ENCODE results near the gene PKP2.

PKP2 gene

GRCh38 chr12:32785557-32785956 lies 111.0 kb downstream of the PKP2 start:
- H3K4me3 Mint-ChIP-seq, result no peak overlapping the region
- H3K27ac Mint-ChIP-seq, result no peak overlapping the region
- DNase-seq (no peak), ATAC-seq (no peak)
- no peaks in the 10 kb centered on the region for H3K36me3 Mint-ChIP-seq (ENCODE audit: low read depth)
- no peaks in the 10 kb centered on the region for H3K27me3 Mint-ChIP-seq
- no peaks in the 10 kb centered on the region for H3K9me3 Mint-ChIP-seq
- H3K4me1 Mint-ChIP-seq, result no peaks in the 10 kb centered on the region

- H3K27me3 Mint-ChIP-seq, result peaks cover 2% of the 10 kb centered on the region
- H3K4me1 Mint-ChIP-seq, result no peaks in the 10 kb centered on the region
- H3K27ac Mint-ChIP-seq, result no peak overlapping the region
These were observed 113.5 kb downstream of the PKP2 start for GRCh38 chr12:32783029-32783428.

GRCh38 chr12:32780071-32780470 lies 116.5 kb downstream of the PKP2 start:
- ATAC-seq (no peak), DNase-seq (no peak)
- Mint-ChIP-seq H3K9me3 (no peaks in the 10 kb centered on the region), H3K27ac (no peak overlapping the region), H3K4me1 (no peaks in the 10 kb centered on the region), H3K4me3 (no peak overlapping the region), H3K27me3 (peaks cover 5% of the 10 kb centered on the region), H3K36me3 (ENCODE audit: low read depth) (no peaks in the 10 kb centered on the region)

More at GRCh38 chr12:32783029-32783428, 113.5 kb downstream of the PKP2 start:
- no peak for DNase-seq
- Mint-ChIP-seq H3K36me3 (ENCODE audit: low read depth) (no peaks in the 10 kb centered on the region), H3K4me3 (no peak overlapping the region), H3K9me3 (no peaks in the 10 kb centered on the region)
- ATAC-seq, result no peak

GRCh38 chr12:32777691-32778175 lies 118.8 kb downstream of the PKP2 start:
- H3K4me3 Mint-ChIP-seq, result no peak overlapping the region
- DNase-seq (no peak), ATAC-seq (no peak)
- H3K4me1 Mint-ChIP-seq, result no peaks in the 10 kb centered on the region
- H3K36me3 Mint-ChIP-seq (ENCODE audit: low read depth), result no peaks in the 10 kb centered on the region
- H3K27ac Mint-ChIP-seq, result no peak overlapping the region
- peaks cover 7% of the 10 kb centered on the region for H3K27me3 Mint-ChIP-seq
- no peaks in the 10 kb centered on the region for H3K9me3 Mint-ChIP-seq

DNA sequence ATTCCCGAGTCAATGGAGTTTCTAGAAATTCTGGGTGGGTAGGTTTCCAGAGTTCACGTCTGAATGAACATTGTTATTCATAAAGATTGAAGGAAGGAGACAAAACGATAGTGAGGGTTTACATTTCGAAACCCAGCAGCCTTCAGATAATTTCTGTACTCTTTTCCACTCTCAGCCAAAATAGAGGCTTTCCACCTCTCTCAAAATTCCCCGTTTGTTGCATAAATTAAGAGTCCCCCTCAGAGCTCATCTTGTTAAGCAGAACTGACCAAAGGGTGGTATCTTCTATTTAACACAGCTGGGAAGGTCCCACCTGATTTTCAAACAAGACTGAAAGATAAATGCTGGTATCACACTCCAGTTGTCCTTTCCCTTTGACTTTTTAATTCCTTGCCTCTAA lies 119.4 kb downstream of the PKP2 start:
- Mint-ChIP-seq H3K27ac (no peak overlapping the region), H3K27me3 (peaks cover 7% of the 10 kb centered on the region), H3K4me1 (no peaks in the 10 kb centered on the region), H3K4me3 (no peak overlapping the region), H3K9me3 (no peaks in the 10 kb centered on the region), H3K36me3 (ENCODE audit: low read depth) (no peaks in the 10 kb centered on the region)
- ATAC-seq, result no peak
- DNase-seq, result no peak

DNA sequence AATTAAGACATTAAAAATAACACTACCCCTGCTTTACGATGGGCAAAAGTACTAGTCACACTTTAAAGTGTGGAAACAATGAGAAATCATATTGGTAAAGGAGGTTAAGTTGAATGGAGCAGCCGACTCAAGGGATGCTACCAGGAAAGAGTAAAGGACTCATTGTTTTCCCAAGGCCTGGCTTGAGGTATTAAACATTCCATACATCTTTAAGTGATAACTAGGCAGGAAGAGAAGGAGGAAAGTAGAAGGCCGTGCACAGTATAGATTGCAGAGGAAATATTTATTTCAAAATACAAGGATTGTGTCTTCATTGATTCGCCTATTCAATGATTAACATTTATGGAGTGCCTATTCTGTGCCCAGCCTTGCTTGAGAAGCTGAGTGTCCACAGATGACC lies 120.3 kb downstream of the PKP2 start:
- no peak for ATAC-seq
- no peak overlapping the region for H3K27ac Mint-ChIP-seq
- H3K4me3 Mint-ChIP-seq, result no peak overlapping the region
- H3K9me3 Mint-ChIP-seq, result no peaks in the 10 kb centered on the region
- no peak for DNase-seq
- no peaks in the 10 kb centered on the region for H3K4me1 Mint-ChIP-seq
- peaks cover 10% of the 10 kb centered on the region for H3K27me3 Mint-ChIP-seq
- no peaks in the 10 kb centered on the region for H3K36me3 Mint-ChIP-seq (ENCODE audit: low read depth)

DNA sequence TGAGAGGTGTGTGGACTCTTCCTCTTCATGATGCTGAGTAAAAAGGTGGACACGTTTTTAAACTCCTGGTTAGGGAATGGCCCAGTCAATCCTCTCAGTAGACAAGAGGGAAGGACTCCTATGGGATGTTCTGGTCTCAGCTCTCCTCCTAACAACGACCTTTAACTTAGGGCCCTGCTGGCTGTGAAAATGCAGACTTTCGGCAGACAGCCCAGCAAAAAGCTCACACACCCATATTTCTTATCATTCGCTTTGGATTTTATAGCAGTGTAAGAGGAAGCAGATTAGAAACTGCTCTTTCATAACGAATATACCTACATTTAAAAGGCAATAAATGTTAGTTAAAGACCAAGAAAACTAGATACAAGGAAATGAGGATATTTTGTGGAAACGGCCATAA lies 122.9 kb downstream of the PKP2 start:
- no peak overlapping the region for H3K27ac Mint-ChIP-seq
- ATAC-seq, result no peak
- H3K9me3 Mint-ChIP-seq, result no peaks in the 10 kb centered on the region
- H3K4me1 Mint-ChIP-seq, result no peaks in the 10 kb centered on the region
- no peak overlapping the region for H3K4me3 Mint-ChIP-seq
- peaks cover 13% of the 10 kb centered on the region for H3K27me3 Mint-ChIP-seq
- H3K36me3 Mint-ChIP-seq (ENCODE audit: low read depth), result no peaks in the 10 kb centered on the region
- DNase-seq, result no peak

- Mint-ChIP-seq H3K27ac (no peak overlapping the region), H3K27me3 (peaks cover 13% of the 10 kb centered on the region), H3K4me3 (no peak overlapping the region), H3K36me3 (ENCODE audit: low read depth) (no peaks in the 10 kb centered on the region), H3K9me3 (no peaks in the 10 kb centered on the region), H3K4me1 (no peaks in the 10 kb centered on the region)
- DNase-seq, result no peak
- ATAC-seq, result no peak
These were observed 126.4 kb downstream of the PKP2 start for GRCh38 chr12:32770141-32770540.

DNA sequence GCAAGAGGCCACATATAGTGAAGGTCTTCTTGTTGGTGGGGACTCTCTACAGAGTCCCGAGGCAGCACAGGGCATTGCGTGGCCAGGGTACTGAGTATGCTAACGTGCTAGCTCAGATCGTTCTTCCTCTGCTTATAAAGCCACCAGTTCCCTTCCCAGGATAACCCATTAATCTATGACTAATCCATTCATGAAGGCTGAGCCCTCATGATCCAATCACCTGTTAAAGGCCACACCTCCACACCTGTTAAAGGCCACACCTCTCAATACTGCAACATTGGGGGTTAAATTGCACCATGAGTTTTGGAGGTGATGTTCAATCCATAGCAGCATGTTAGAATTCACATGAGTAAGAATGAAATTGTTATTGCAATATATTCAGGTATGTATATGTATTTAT lies 128.1 kb downstream of the PKP2 start:
- no peak for ATAC-seq
- H3K4me1 Mint-ChIP-seq, result no peaks in the 10 kb centered on the region

DNA sequence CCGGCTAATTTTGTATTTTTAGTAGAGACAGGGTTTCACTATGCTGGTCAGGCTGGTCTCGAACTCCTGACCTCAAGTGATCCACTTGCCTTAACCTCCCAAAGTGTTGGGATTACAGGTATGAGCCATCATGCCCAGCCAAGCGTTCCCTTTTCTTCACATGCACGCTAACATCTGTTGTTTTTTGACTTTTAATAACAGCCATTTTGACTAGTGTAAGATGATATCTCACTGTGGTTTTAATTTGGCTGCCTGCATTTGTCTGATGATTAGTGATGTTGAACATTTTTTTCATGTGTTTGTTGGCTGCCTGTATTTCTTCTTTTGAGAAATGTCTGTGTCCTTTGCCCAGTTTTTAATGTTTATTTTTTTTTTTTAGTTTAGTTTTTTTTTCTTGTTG lies 130.7 kb downstream of the PKP2 start:
- Mint-ChIP-seq H3K9me3 (no peaks in the 10 kb centered on the region), H3K27me3 (peaks cover 9% of the 10 kb centered on the region), H3K4me1 (no peaks in the 10 kb centered on the region), H3K4me3 (no peak overlapping the region), H3K36me3 (ENCODE audit: low read depth) (no peaks in the 10 kb centered on the region), H3K27ac (no peak overlapping the region)
- DNase-seq (no peak), ATAC-seq (no peak)

More for the DNA sequence above, 128.1 kb downstream of the PKP2 start:
- Mint-ChIP-seq H3K36me3 (ENCODE audit: low read depth) (no peaks in the 10 kb centered on the region), H3K27ac (no peak overlapping the region), H3K9me3 (no peaks in the 10 kb centered on the region), H3K4me3 (no peak overlapping the region), H3K27me3 (peaks cover 11% of the 10 kb centered on the region)
- DNase-seq, result no peak

GRCh38 chr12:32761716-32762115 lies 134.9 kb downstream of the PKP2 start:
- no peaks in the 10 kb centered on the region for H3K4me1 Mint-ChIP-seq
- no peaks in the 10 kb centered on the region for H3K36me3 Mint-ChIP-seq (ENCODE audit: low read depth)
- no peak overlapping the region for H3K4me3 Mint-ChIP-seq
- peaks cover 2% of the 10 kb centered on the region for H3K27me3 Mint-ChIP-seq
- ATAC-seq, result no peak
- H3K27ac Mint-ChIP-seq, result no peak overlapping the region
- DNase-seq, result no peak
- no peaks in the 10 kb centered on the region for H3K9me3 Mint-ChIP-seq

DNA sequence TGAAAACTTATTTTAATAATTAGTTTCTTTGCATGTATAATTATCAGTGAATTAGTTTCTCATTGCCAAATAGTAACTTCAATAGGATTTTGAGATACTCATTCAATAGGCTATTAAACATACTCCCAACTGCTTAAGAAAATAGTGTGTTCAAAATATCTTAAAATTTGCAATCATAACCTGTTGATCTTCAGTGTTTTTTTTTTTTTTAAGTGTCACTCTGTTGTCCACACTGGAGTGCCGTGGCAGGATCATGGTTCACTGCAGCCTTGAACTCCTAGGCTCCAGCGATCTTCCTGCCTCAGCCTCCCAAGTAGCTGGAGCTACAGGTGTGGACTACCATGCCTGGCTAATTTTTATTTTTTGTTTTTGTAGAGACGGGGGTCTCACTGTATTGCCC lies 139.4 kb downstream of the PKP2 start:
- Mint-ChIP-seq H3K36me3 (ENCODE audit: low read depth) (peaks cover 18% of the 10 kb centered on the region), H3K27me3 (peaks cover 2% of the 10 kb centered on the region), H3K4me3 (no peak overlapping the region), H3K9me3 (no peaks in the 10 kb centered on the region), H3K27ac (no peak overlapping the region), H3K4me1 (peaks cover 25% of the 10 kb centered on the region)
- ATAC-seq, result no peak
- DNase-seq, result no peak

- H3K36me3 Mint-ChIP-seq (ENCODE audit: low read depth), result peaks cover 18% of the 10 kb centered on the region
- H3K4me3 Mint-ChIP-seq, result peak overlapping the region; percentile 92
- H3K27ac Mint-ChIP-seq, result peak overlapping the region; percentile 91
- H3K4me1 Mint-ChIP-seq, result peaks cover 25% of the 10 kb centered on the region
- no peak for ATAC-seq
- H3K27me3 Mint-ChIP-seq, result no peaks in the 10 kb centered on the region
- DNase-seq, result no peak
- no peaks in the 10 kb centered on the region for H3K9me3 Mint-ChIP-seq
These were observed 140.0 kb downstream of the PKP2 start for GRCh38 chr12:32756476-32757066.

DNA sequence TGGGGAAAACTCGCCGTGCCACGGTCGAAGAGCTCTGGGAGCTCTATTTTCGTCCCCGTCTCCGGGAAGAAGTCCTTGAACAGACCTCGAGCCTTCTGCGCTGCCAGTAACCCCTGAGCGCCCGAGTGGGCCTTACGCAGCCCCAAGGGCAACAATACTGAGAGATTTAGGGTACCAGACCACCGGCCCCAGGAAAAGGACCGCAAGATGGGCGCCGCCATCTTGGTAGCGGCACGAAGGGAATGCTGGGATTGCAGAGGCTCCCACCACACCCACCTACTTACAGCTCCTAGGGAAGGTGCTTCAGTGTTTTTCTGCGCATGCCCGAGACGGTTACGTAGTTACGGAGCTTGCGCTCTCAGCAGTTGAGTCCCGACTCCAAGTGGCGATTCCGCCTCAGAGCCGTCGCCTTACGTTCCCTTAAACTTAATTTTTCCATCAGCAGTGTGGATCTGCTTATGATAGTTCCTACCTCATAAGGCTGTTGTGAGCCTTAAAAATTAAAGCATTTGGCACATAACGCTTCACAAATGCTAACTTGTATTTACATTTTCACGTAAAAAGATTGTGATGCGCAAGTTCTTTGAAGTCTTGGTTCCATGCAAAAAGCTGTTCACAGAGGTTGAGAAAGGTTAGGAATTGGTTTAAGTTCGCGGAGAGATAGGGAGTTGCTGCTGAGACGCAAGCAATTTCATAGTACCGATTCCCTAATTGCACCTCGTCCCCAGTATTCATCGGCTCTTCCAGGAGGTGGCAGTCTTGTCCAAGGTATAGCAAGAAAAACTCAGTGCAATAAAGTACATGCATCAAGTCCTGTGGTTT lies 140.7 kb downstream of the PKP2 start, which contains the start of gene YARS2:
Gene YARS2 (minus strand): TSS at position 244 of the 822 bp plus-strand sequence. CDS start 23 bp downstream, at position 221.
- ATAC-seq, result peak; percentile 93
- peaks cover 25% of the 10 kb centered on the region for H3K4me1 Mint-ChIP-seq
- peak within 1 kb of the TSS; percentile 91 for H3K27ac Mint-ChIP-seq
- H3K36me3 Mint-ChIP-seq (ENCODE audit: low read depth), result peaks cover 21% of the 10 kb centered on the region
- no peaks in the 10 kb centered on the region for H3K27me3 Mint-ChIP-seq
- H3K9me3 Mint-ChIP-seq, result no peaks in the 10 kb centered on the region
- peak; percentile 91 for DNase-seq
- H3K4me3 Mint-ChIP-seq, result peak within 1 kb of the TSS; percentile 92

DNA sequence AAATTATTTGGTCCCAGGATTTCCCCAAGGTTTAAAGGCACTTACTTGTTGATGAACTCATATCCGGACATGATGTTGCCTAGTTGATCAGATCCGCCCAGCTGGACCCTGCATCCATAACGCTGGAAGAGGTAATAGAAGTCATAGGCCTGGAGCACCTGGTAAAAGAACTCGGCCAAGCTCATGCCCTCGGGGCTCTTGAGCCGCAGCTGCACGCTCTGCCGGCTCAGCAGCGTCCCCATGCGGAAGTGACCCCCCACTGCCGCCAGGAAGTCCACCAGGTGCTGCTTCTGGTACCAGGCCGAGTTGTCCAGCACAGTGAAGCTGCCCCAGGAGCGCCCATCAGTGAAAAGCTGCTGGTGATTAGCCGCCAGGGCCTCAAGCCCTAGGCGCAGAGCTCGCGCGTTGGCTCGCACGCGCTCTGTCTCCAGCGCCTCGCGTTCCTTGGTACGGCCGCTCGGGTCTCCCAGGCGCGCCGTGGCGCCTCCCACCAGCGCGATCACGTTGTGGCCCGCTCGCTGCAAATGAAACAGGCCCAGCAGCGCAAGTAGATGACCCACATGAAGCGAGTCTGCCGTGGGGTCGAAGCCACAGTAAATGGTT lies 141.4 kb downstream of the PKP2 start:
- H3K4me1 Mint-ChIP-seq, result peaks cover 25% of the 10 kb centered on the region
- H3K4me3 Mint-ChIP-seq, result peak overlapping the region; percentile 92
- DNase-seq (peak; percentile 77), ATAC-seq (peak; percentile 66)
- no peaks in the 10 kb centered on the region for H3K9me3 Mint-ChIP-seq
- peaks cover 27% of the 10 kb centered on the region for H3K36me3 Mint-ChIP-seq (ENCODE audit: low read depth)
- peak overlapping the region; percentile 91 for H3K27ac Mint-ChIP-seq
- H3K27me3 Mint-ChIP-seq, result no peaks in the 10 kb centered on the region
